ENCODE measurements around the gene TXNDC8. TPM values are rescaled to one million over a fixed set of nuclear protein-coding genes. Genes with fewer than 3 reads are reported as not detected.

TXNDC8 gene
- total RNA-seq = not detected in 2 replicates

GRCh38 chr9:110337727-110338126, at the start of gene TXNDC8:
TSS of gene TXNDC8 (minus strand) at chr9:110337863.

DNA sequence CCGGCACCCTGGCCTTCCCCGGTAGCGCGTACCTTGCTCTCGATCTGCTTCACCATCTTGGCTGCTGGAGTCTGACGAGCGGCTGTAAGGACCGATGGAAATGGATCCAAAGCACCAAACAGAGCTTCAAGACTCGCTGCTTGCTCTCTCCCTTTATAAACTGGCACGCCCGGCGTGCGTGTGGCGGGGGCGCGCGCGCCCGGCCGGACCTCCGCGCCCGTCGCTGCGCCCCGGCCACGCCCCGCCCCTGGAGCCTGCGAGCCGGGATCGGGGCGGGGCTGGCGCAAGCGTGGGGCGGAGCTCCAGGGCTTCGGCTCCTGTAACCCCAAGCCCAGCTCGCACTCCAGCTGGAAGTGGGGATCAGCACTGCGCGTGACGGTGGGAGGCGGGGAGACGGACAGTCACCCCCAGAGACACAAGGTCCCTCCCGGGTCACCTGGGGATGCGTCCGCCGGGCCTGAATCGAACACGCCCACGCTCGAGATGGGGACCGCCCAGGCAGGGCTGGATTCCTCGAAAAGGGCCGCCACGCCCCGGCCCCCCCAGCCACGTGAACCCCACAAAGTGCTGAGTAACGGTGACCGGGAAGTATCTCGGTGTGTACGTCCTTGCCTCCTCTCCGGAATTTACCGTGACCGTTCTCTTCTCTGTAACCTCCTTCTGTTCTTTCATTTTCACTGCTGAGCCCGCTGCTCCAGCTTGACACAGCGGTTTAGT, 81.1 kb downstream of the TXNDC8 start, which contains the start of gene TXN:
Gene TXN, minus strand, starts transcription at position 128 of the 717 bp plus-strand sequence. Its CDS starts 72 bp downstream, at position 56.

Other genes starting within 250 kb of the TXNDC8 start
- gene C9orf152, start 129.7 kb downstream of the TXNDC8 start, total RNA-seq = not detected in 2 replicates
- 207 and 217 TPM in 2 replicates for gene TXN, start 81.4 kb downstream of the TXNDC8 start, total RNA-seq
- gene SVEP1, start 241.9 kb upstream of the TXNDC8 start, total RNA-seq = 150 and 157 TPM in 2 replicates